Measurements from ENCODE around the gene RPL7A. TPM values are rescaled to one million over a fixed set of nuclear protein-coding genes. Genes with fewer than 3 reads are reported as not detected.
"Not testable (repeated sequence)": the region's sequence is repeated elsewhere in the genome, so short reads cannot be mapped to it uniquely, and the experiment has no call there.

Gene RPL7A
- total and polyA plus RNA-seq, 5 donors from 2014 or later: 747 to 1,813 (median 1,059) TPM

- peaks cover 17% of the 10 kb centered on the region for H3K36me3 Mint-ChIP-seq
- no peak overlapping the region for H3K4me3 Mint-ChIP-seq
- peaks cover 0 to 44% (median 17%) of the 10 kb centered on the region in 4 donors for H3K4me1 Mint-ChIP-seq
- H3K9me3 Mint-ChIP-seq: no peaks in the 10 kb centered on the region
- Histone ChIP-seq H3K9me3 (ENCODE audit: control insufficient read depth in 2 of 2, low read length in 2 of 2) (no peaks in the 10 kb centered on the region), H3K36me3 (ENCODE audit: control insufficient read depth, insufficient read depth, low read length) (peaks cover 42% of the 10 kb centered on the region), H3K4me1 (ENCODE audit: control insufficient read depth, insufficient read depth, low read length, poor library complexity, severe bottlenecking) (peaks cover 22% of the 10 kb centered on the region), H3K27ac (ENCODE audit: insufficient read depth, low read length, poor library complexity, severe bottlenecking) (no peak overlapping the region), H3K4me3 (ENCODE audit: low read depth, low read length) (no peak overlapping the region), H3K27me3 (ENCODE audit: control insufficient read depth, insufficient read depth, low read length) (no peaks in the 10 kb centered on the region)
- H3K27ac Mint-ChIP-seq: no peak overlapping the region
- H3K27me3 Mint-ChIP-seq: no peaks in the 10 kb centered on the region
- DNase-seq: no peak
- ATAC-seq (ENCODE audit: low read depth in 2 of 2): no peak
These were observed 16.8 kb upstream of the RPL7A start for GRCh38 chr9:133331221-133331620.

- Histone ChIP-seq H3K4me3 (ENCODE audit: low read depth, low read length) (no peak overlapping the region), H3K27ac (ENCODE audit: insufficient read depth, low read length, poor library complexity, severe bottlenecking) (no peak overlapping the region), H3K4me1 (ENCODE audit: control insufficient read depth, insufficient read depth, low read length, poor library complexity, severe bottlenecking) (peaks cover 28% of the 10 kb centered on the region), H3K9me3 (ENCODE audit: control insufficient read depth in 2 of 2, low read length in 2 of 2) (no peaks in the 10 kb centered on the region), H3K27me3 (ENCODE audit: control insufficient read depth, insufficient read depth, low read length) (no peaks in the 10 kb centered on the region), H3K36me3 (ENCODE audit: control insufficient read depth, insufficient read depth, low read length) (peaks cover 42% of the 10 kb centered on the region)
- H3K4me1 Mint-ChIP-seq: peaks cover 0 to 49% (median 18%) of the 10 kb centered on the region in 4 donors
- peak overlapping the region in 2 of 4 donors; percentile 41 to 65 for H3K4me3 Mint-ChIP-seq
- peaks cover 17% of the 10 kb centered on the region for H3K36me3 Mint-ChIP-seq
- DNase-seq (no peak), ATAC-seq (ENCODE audit: low read depth in 2 of 2) (no peak)
- no peaks in the 10 kb centered on the region for H3K9me3 Mint-ChIP-seq
- no peaks in the 10 kb centered on the region for H3K27me3 Mint-ChIP-seq
- H3K27ac Mint-ChIP-seq: no peak overlapping the region
These were observed 16.2 kb upstream of the RPL7A start for GRCh38 chr9:133331641-133332380.

- peaks cover 17% of the 10 kb centered on the region for H3K36me3 Mint-ChIP-seq
- Histone ChIP-seq H3K4me1 (ENCODE audit: control insufficient read depth, insufficient read depth, low read length, poor library complexity, severe bottlenecking) (peaks cover 31% of the 10 kb centered on the region), H3K27me3 (ENCODE audit: control insufficient read depth, insufficient read depth, low read length) (no peaks in the 10 kb centered on the region), H3K27ac (ENCODE audit: insufficient read depth, low read length, poor library complexity, severe bottlenecking) (no peak overlapping the region), H3K36me3 (ENCODE audit: control insufficient read depth, insufficient read depth, low read length) (peaks cover 42% of the 10 kb centered on the region), H3K9me3 (ENCODE audit: control insufficient read depth in 2 of 2, low read length in 2 of 2) (no peaks in the 10 kb centered on the region), H3K4me3 (ENCODE audit: low read depth, low read length) (no peak overlapping the region)
- H3K27ac Mint-ChIP-seq: no peak overlapping the region
- H3K4me3 Mint-ChIP-seq: peak overlapping the region in 2 of 4 donors; percentile 41 to 65
- ATAC-seq (ENCODE audit: low read depth in 2 of 2) (no peak), DNase-seq (no peak)
- no peaks in the 10 kb centered on the region for H3K9me3 Mint-ChIP-seq
- H3K27me3 Mint-ChIP-seq: no peaks in the 10 kb centered on the region
- peaks cover 0 to 52% (median 20%) of the 10 kb centered on the region in 4 donors for H3K4me1 Mint-ChIP-seq
These were observed 15.7 kb upstream of the RPL7A start for GRCh38 chr9:133332381-133332730.

GRCh38 chr9:133333011-133333410, 15.0 kb upstream of the RPL7A start:
- peaks cover 17% of the 10 kb centered on the region for H3K36me3 Mint-ChIP-seq
- H3K4me1 ChIP-seq (ENCODE audit: control insufficient read depth, insufficient read depth, low read length, poor library complexity, severe bottlenecking): peaks cover 31% of the 10 kb centered on the region
- peaks cover 0 to 52% (median 21%) of the 10 kb centered on the region in 4 donors for H3K4me1 Mint-ChIP-seq
- no peak overlapping the region for H3K27ac ChIP-seq (ENCODE audit: insufficient read depth, low read length, poor library complexity, severe bottlenecking)
- no peak overlapping the region for H3K27ac Mint-ChIP-seq
- H3K27me3 ChIP-seq (ENCODE audit: control insufficient read depth, insufficient read depth, low read length): no peaks in the 10 kb centered on the region
- H3K9me3 ChIP-seq (ENCODE audit: control insufficient read depth in 2 of 2, low read length in 2 of 2): no peaks in the 10 kb centered on the region
- ATAC-seq (ENCODE audit: low read depth in 2 of 2) (no peak), DNase-seq (no peak)
- peak overlapping the region in 3 of 4 donors; percentile 41 to 47 (median 44) for H3K4me3 Mint-ChIP-seq
- H3K27me3 Mint-ChIP-seq: no peaks in the 10 kb centered on the region
- H3K36me3 ChIP-seq (ENCODE audit: control insufficient read depth, insufficient read depth, low read length): peaks cover 42% of the 10 kb centered on the region
- H3K4me3 ChIP-seq (ENCODE audit: low read depth, low read length): no peak overlapping the region
- H3K9me3 Mint-ChIP-seq: no peaks in the 10 kb centered on the region

- H3K27ac Mint-ChIP-seq: no peak overlapping the region
- Histone ChIP-seq H3K9me3 (ENCODE audit: control insufficient read depth in 2 of 2, low read length in 2 of 2) (no peaks in the 10 kb centered on the region), H3K27ac (ENCODE audit: insufficient read depth, low read length, poor library complexity, severe bottlenecking) (no peak overlapping the region), H3K4me3 (ENCODE audit: low read depth, low read length) (no peak overlapping the region), H3K27me3 (ENCODE audit: control insufficient read depth, insufficient read depth, low read length) (no peaks in the 10 kb centered on the region), H3K36me3 (ENCODE audit: control insufficient read depth, insufficient read depth, low read length) (peaks cover 42% of the 10 kb centered on the region), H3K4me1 (ENCODE audit: control insufficient read depth, insufficient read depth, low read length, poor library complexity, severe bottlenecking) (peaks cover 31% of the 10 kb centered on the region)
- DNase-seq (no peak), ATAC-seq (ENCODE audit: low read depth in 2 of 2) (no peak)
- peak overlapping the region in 3 of 4 donors; percentile 44 to 50 (median 47) for H3K4me3 Mint-ChIP-seq
- peaks cover 17% of the 10 kb centered on the region for H3K36me3 Mint-ChIP-seq
- no peaks in the 10 kb centered on the region for H3K9me3 Mint-ChIP-seq
- peaks cover 0 to 53% (median 21%) of the 10 kb centered on the region in 4 donors for H3K4me1 Mint-ChIP-seq
- H3K27me3 Mint-ChIP-seq: no peaks in the 10 kb centered on the region
These were observed 14.5 kb upstream of the RPL7A start for GRCh38 chr9:133333566-133333965.

- H3K27me3 Mint-ChIP-seq: no peaks in the 10 kb centered on the region
- H3K4me1 ChIP-seq (ENCODE audit: control insufficient read depth, insufficient read depth, low read length, poor library complexity, severe bottlenecking): peaks cover 31% of the 10 kb centered on the region
- peaks cover 0 to 52% (median 19%) of the 10 kb centered on the region in 4 donors for H3K4me1 Mint-ChIP-seq
- H3K27ac Mint-ChIP-seq: no peak overlapping the region
- no peak overlapping the region for H3K27ac ChIP-seq (ENCODE audit: insufficient read depth, low read length, poor library complexity, severe bottlenecking)
- no peaks in the 10 kb centered on the region for H3K9me3 Mint-ChIP-seq
- peaks cover 42% of the 10 kb centered on the region for H3K36me3 ChIP-seq (ENCODE audit: control insufficient read depth, insufficient read depth, low read length)
- no peaks in the 10 kb centered on the region for H3K27me3 ChIP-seq (ENCODE audit: control insufficient read depth, insufficient read depth, low read length)
- DNase-seq (no peak), ATAC-seq (ENCODE audit: low read depth in 2 of 2) (no peak)
- H3K9me3 ChIP-seq (ENCODE audit: control insufficient read depth in 2 of 2, low read length in 2 of 2): no peaks in the 10 kb centered on the region
- H3K4me3 ChIP-seq (ENCODE audit: low read depth, low read length): no peak overlapping the region
- peaks cover 21% of the 10 kb centered on the region for H3K36me3 Mint-ChIP-seq
- H3K4me3 Mint-ChIP-seq: peak overlapping the region in 3 of 4 donors; percentile 29 to 98 (median 50)
These were observed 13.9 kb upstream of the RPL7A start for GRCh38 chr9:133334161-133334560.

GRCh38 chr9:133334888-133335287, 13.1 kb upstream of the RPL7A start:
- H3K4me3 ChIP-seq (ENCODE audit: low read depth, low read length): peak overlapping the region; percentile 81
- ATAC-seq (ENCODE audit: low read depth in 2 of 2); H3K9me3 Mint-ChIP-seq; DNase-seq; H3K27me3 ChIP-seq (ENCODE audit: control insufficient read depth, insufficient read depth, low read length); H3K27me3 Mint-ChIP-seq; H3K9me3 ChIP-seq (ENCODE audit: control insufficient read depth in 2 of 2, low read length in 2 of 2): not testable (repeated sequence)
- H3K4me1 ChIP-seq (ENCODE audit: control insufficient read depth, insufficient read depth, low read length, poor library complexity, severe bottlenecking): peaks cover 33% of the 10 kb centered on the region
- Mint-ChIP-seq H3K4me1 (peaks cover 0 to 56% (median 19%) of the 10 kb centered on the region in 4 donors), H3K36me3 (peaks cover 25% of the 10 kb centered on the region), H3K27ac (peak overlapping the region; percentile 79 to 93 (median 93)), H3K4me3 (peak overlapping the region; percentile 96 to 98 (median 97))
- peak overlapping the region; percentile 79 for H3K27ac ChIP-seq (ENCODE audit: insufficient read depth, low read length, poor library complexity, severe bottlenecking)
- H3K36me3 ChIP-seq (ENCODE audit: control insufficient read depth, insufficient read depth, low read length): peaks cover 42% of the 10 kb centered on the region
